Stomach (tissue), 4 donors: ENCODE data around the gene PRKAG1.

Source experiments
- EP300 ChIP-seq: sonication (generic); formaldehyde crosslinking; IDR thresholded peaks from one replicate; pipeline ENCODE4 v1.6.1; 2017; ENCODE audit warnings: antibody characterized with exemption
- POLR2A ChIP-seq, 4 donors: fragments of 450-650 bp; IDR thresholded peaks; one replicate each; pipeline ENCODE4 v1.6.1; 2016; ENCODE audit warnings: antibody characterized with exemption in 4 of 4, control low read depth in 2 of 4, mild to moderate bottlenecking in 1 of 4, moderate library complexity in 1 of 4
- POLR2AphosphoS5 ChIP-seq, 3 donors: sonication (generic); formaldehyde crosslinking; IDR thresholded peaks; one replicate each; pipeline ENCODE4 v1.6.1; 2016; ENCODE audit warnings: antibody characterized with exemption in 3 of 3
- TF ChIP-seq, protein P1 (sequence below), 7 experiments: fragments of 450-650 bp in 4 of 7; fragments of 200-600 bp in 3 of 7; sonication (generic) in 3 of 7; IDR thresholded peaks; one replicate each; pipeline ENCODE4 v1.5.1; 2016 to 2019; ENCODE audit warnings: antibody characterized with exemption in 7 of 7, control low read depth in 2 of 7, mild to moderate bottlenecking in 1 of 7

DNA sequence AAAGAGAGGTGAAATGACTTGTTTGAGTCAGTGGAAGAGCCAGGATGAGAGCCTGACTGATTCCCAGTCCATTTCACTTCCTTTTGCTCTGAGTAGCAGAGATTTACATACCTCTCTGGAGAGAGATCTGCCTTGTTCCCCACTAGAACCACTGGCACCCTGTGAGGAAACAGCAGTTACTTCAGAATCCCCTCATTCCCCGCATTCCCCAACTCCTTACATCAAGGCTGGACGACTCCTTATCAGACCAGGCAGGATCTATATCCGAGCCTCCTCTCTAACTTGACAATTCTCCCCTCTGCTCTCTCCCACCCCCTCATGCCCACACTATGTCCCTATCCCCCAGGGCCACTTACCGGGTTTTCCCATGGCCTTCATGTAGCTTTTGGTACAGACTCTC, 47.5 kb upstream of the PRKAG1 start:
- TF ChIP-seq EP300 (no peak), POLR2AphosphoS5 (IDR thresholded peaks at IDR 0.05) (no peak), POLR2A (IDR thresholded peaks at IDR 0.05) (no peak)
- TF ChIP-seq, protein P1, sequence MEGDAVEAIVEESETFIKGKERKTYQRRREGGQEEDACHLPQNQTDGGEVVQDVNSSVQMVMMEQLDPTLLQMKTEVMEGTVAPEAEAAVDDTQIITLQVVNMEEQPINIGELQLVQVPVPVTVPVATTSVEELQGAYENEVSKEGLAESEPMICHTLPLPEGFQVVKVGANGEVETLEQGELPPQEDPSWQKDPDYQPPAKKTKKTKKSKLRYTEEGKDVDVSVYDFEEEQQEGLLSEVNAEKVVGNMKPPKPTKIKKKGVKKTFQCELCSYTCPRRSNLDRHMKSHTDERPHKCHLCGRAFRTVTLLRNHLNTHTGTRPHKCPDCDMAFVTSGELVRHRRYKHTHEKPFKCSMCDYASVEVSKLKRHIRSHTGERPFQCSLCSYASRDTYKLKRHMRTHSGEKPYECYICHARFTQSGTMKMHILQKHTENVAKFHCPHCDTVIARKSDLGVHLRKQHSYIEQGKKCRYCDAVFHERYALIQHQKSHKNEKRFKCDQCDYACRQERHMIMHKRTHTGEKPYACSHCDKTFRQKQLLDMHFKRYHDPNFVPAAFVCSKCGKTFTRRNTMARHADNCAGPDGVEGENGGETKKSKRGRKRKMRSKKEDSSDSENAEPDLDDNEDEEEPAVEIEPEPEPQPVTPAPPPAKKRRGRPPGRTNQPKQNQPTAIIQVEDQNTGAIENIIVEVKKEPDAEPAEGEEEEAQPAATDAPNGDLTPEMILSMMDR (IDR thresholded peaks at IDR 0.05) = no peak
